Measurements from ENCODE around the gene CDH24.

DNA sequence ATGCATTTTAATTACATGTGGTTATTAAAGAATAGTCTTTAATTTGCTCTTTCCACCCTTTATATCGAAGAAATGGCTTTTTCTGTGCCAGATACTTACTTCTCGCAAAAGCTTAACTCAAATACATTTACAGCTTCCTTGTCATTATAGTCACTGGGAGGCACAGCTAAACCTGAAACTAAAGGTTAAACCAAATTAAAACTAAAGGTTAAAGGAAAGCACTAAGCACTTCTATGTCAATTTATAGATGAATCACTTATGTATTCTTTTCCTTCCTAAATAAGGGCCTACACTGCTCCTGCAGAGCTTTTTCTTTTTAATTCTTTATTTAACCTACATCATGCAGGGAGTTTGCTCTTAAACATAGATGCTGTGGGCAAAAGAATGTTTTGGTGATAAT is 56.5 kb downstream of the CDH24 start:
- TF ChIP-seq, protein P1, sequence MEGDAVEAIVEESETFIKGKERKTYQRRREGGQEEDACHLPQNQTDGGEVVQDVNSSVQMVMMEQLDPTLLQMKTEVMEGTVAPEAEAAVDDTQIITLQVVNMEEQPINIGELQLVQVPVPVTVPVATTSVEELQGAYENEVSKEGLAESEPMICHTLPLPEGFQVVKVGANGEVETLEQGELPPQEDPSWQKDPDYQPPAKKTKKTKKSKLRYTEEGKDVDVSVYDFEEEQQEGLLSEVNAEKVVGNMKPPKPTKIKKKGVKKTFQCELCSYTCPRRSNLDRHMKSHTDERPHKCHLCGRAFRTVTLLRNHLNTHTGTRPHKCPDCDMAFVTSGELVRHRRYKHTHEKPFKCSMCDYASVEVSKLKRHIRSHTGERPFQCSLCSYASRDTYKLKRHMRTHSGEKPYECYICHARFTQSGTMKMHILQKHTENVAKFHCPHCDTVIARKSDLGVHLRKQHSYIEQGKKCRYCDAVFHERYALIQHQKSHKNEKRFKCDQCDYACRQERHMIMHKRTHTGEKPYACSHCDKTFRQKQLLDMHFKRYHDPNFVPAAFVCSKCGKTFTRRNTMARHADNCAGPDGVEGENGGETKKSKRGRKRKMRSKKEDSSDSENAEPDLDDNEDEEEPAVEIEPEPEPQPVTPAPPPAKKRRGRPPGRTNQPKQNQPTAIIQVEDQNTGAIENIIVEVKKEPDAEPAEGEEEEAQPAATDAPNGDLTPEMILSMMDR (IDR thresholded peaks at IDR 0.05 in 2 of 3, conservative IDR thresholded peaks at IDR 0.05 in 1 of 3; ENCODE audit: control insufficient read depth in 2 of 3, extremely low read depth in 1 of 3, insufficient read depth in 1 of 3, low read depth in 3 of 3, low read length in 3 of 3): no peak
- TF ChIP-seq EZH2 (IDR thresholded peaks at IDR 0.05; ENCODE audit: borderline replicate concordance, control insufficient read depth, low read depth, low read length) (no peak), POLR2AphosphoS2 (IDR thresholded peaks at IDR 0.05; ENCODE audit: low read depth, low read length) (no peak), SMC3 (IDR thresholded peaks at IDR 0.05; ENCODE audit: borderline replicate concordance, low read length) (no peak), GABPA (IDR thresholded peaks at IDR 0.05; ENCODE audit: low read depth) (no peak), RAD21 (IDR thresholded peaks at IDR 0.05; ENCODE audit: insufficient read depth, low read depth, low read length) (no peak)
- TF ChIP-seq, protein P2, sequence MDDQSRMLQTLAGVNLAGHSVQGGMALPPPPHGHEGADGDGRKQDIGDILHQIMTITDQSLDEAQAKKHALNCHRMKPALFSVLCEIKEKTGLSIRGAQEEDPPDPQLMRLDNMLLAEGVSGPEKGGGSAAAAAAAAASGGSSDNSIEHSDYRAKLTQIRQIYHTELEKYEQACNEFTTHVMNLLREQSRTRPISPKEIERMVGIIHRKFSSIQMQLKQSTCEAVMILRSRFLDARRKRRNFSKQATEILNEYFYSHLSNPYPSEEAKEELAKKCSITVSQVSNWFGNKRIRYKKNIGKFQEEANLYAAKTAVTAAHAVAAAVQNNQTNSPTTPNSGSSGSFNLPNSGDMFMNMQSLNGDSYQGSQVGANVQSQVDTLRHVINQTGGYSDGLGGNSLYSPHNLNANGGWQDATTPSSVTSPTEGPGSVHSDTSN (IDR thresholded peaks at IDR 0.05; ENCODE audit: insufficient replicate concordance, low read depth, low read length): no peak
